ENCODE measurements around the gene U2SURP. TPM values are rescaled to one million over a fixed set of nuclear protein-coding genes. Genes with fewer than 3 reads are reported as not detected.
A peak's percentile ranks its signal among the peaks of the same experiment; 100 is the strongest.

Gene U2SURP
- 100 to 1,000 TPM; 147 to 161 TPM for total RNA-seq

GRCh38 chr3:143001369-143002082 lies at the start of gene U2SURP:
Gene U2SURP, plus strand, starts transcription at chr3:143001570. Its CDS starts 59 bp downstream, at chr3:143001629.
- H3K4me3 Mint-ChIP-seq, result peak within 1 kb of the TSS; percentile 93
- peaks cover 29% of the 10 kb centered on the region for H3K36me3 Mint-ChIP-seq (ENCODE audit: low read depth)
- H3K27me3 Mint-ChIP-seq, result no peaks in the 10 kb centered on the region
- H3K4me1 Mint-ChIP-seq, result peaks cover 27% of the 10 kb centered on the region
- no peaks in the 10 kb centered on the region for H3K9me3 Mint-ChIP-seq
- H3K27ac Mint-ChIP-seq, result peak within 1 kb of the TSS; percentile 96
- peak; percentile 91 for ATAC-seq (replicated peaks)

- no peaks in the 10 kb centered on the region for H3K4me1 Mint-ChIP-seq
- no peaks in the 10 kb centered on the region for H3K36me3 Mint-ChIP-seq (ENCODE audit: low read depth)
- H3K9me3 Mint-ChIP-seq, result no peaks in the 10 kb centered on the region
- ATAC-seq (replicated peaks), result no peak
- H3K27ac Mint-ChIP-seq, result no peak overlapping the region
- H3K4me3 Mint-ChIP-seq, result no peak overlapping the region
- H3K27me3 Mint-ChIP-seq, result peaks cover 27% of the 10 kb centered on the region
These were observed 49.6 kb upstream of the U2SURP start for GRCh38 chr3:142951794-142952193.

- Mint-ChIP-seq H3K27me3 (peaks cover 29% of the 10 kb centered on the region), H3K36me3 (ENCODE audit: low read depth) (no peaks in the 10 kb centered on the region), H3K27ac (no peak overlapping the region), H3K9me3 (no peaks in the 10 kb centered on the region), H3K4me1 (no peaks in the 10 kb centered on the region), H3K4me3 (no peak overlapping the region)
- ATAC-seq (replicated peaks), result no peak
These were observed 48.8 kb upstream of the U2SURP start for GRCh38 chr3:142952272-142953193.

GRCh38 chr3:142953443-142953842 lies 47.9 kb upstream of the U2SURP start:
- Mint-ChIP-seq H3K36me3 (ENCODE audit: low read depth) (no peaks in the 10 kb centered on the region), H3K4me3 (no peak overlapping the region), H3K9me3 (no peaks in the 10 kb centered on the region), H3K27ac (no peak overlapping the region), H3K27me3 (peaks cover 33% of the 10 kb centered on the region), H3K4me1 (no peaks in the 10 kb centered on the region)
- no peak for ATAC-seq (replicated peaks)

GRCh38 chr3:142958707-142959106 lies 42.7 kb upstream of the U2SURP start:
- Mint-ChIP-seq H3K27ac (no peak overlapping the region), H3K4me3 (no peak overlapping the region), H3K36me3 (ENCODE audit: low read depth) (peaks cover 12% of the 10 kb centered on the region), H3K27me3 (peaks cover 52% of the 10 kb centered on the region), H3K9me3 (no peaks in the 10 kb centered on the region), H3K4me1 (no peaks in the 10 kb centered on the region)
- peak; percentile 96 for ATAC-seq (replicated peaks)

- no peak for ATAC-seq (replicated peaks)
These were observed 41.0 kb upstream of the U2SURP start for GRCh38 chr3:142960322-142960850.

GRCh38 chr3:142961539-142961938 lies 39.8 kb upstream of the U2SURP start:
- H3K9me3 Mint-ChIP-seq, result no peaks in the 10 kb centered on the region
- peaks cover 12% of the 10 kb centered on the region for H3K36me3 Mint-ChIP-seq (ENCODE audit: low read depth)
- no peaks in the 10 kb centered on the region for H3K4me1 Mint-ChIP-seq
- ATAC-seq (replicated peaks), result no peak
- peak overlapping the region; percentile 78 for H3K4me3 Mint-ChIP-seq
- no peak overlapping the region for H3K27ac Mint-ChIP-seq
- peaks cover 64% of the 10 kb centered on the region for H3K27me3 Mint-ChIP-seq

More at GRCh38 chr3:142960322-142960850, 41.0 kb upstream of the U2SURP start:
- H3K36me3 Mint-ChIP-seq (ENCODE audit: low read depth), result peaks cover 12% of the 10 kb centered on the region
- H3K27me3 Mint-ChIP-seq, result peaks cover 61% of the 10 kb centered on the region
- H3K27ac Mint-ChIP-seq, result no peak overlapping the region
- H3K4me3 Mint-ChIP-seq, result no peak overlapping the region
- H3K9me3 Mint-ChIP-seq, result no peaks in the 10 kb centered on the region
- no peaks in the 10 kb centered on the region for H3K4me1 Mint-ChIP-seq

- H3K4me1 Mint-ChIP-seq, result no peaks in the 10 kb centered on the region
- peaks cover 12% of the 10 kb centered on the region for H3K36me3 Mint-ChIP-seq (ENCODE audit: low read depth)
- peaks cover 63% of the 10 kb centered on the region for H3K27me3 Mint-ChIP-seq
- no peak for ATAC-seq (replicated peaks)
- no peaks in the 10 kb centered on the region for H3K9me3 Mint-ChIP-seq
- H3K4me3 Mint-ChIP-seq, result peak overlapping the region; percentile 78
- no peak overlapping the region for H3K27ac Mint-ChIP-seq
These were observed 39.2 kb upstream of the U2SURP start for GRCh38 chr3:142962175-142962519.

- Mint-ChIP-seq H3K36me3 (ENCODE audit: low read depth) (peaks cover 12% of the 10 kb centered on the region), H3K4me1 (no peaks in the 10 kb centered on the region), H3K27ac (no peak overlapping the region), H3K27me3 (peaks cover 59% of the 10 kb centered on the region), H3K4me3 (peak overlapping the region; percentile 78), H3K9me3 (no peaks in the 10 kb centered on the region)
- ATAC-seq (replicated peaks), result no peak
These were observed 38.7 kb upstream of the U2SURP start for GRCh38 chr3:142962520-142963233.

GRCh38 chr3:142963234-142963515 lies 38.2 kb upstream of the U2SURP start:
- H3K4me1 Mint-ChIP-seq, result no peaks in the 10 kb centered on the region
- no peak for ATAC-seq (replicated peaks)
- no peak overlapping the region for H3K27ac Mint-ChIP-seq
- peaks cover 58% of the 10 kb centered on the region for H3K27me3 Mint-ChIP-seq
- H3K9me3 Mint-ChIP-seq, result no peaks in the 10 kb centered on the region
- H3K36me3 Mint-ChIP-seq (ENCODE audit: low read depth), result peaks cover 12% of the 10 kb centered on the region
- H3K4me3 Mint-ChIP-seq, result peak overlapping the region; percentile 78

- Mint-ChIP-seq H3K4me3 (peak within 1 kb of the TSS; percentile 78), H3K27ac (no peak within 1 kb of the TSS), H3K9me3 (no peaks in the 10 kb centered on the region), H3K4me1 (no peaks in the 10 kb centered on the region), H3K36me3 (ENCODE audit: low read depth) (peaks cover 12% of the 10 kb centered on the region), H3K27me3 (peaks cover 52% of the 10 kb centered on the region)
- peak; percentile 27 for ATAC-seq (replicated peaks)
These were observed 37.6 kb upstream of the U2SURP start, which contains the start of gene PAQR9 for GRCh38 chr3:142963516-142964448. Gene PAQR9, minus strand, starts transcription at chr3:142963674. Its CDS starts 338 bp downstream, at chr3:142963336.

GRCh38 chr3:142965581-142965980 lies 35.8 kb upstream of the U2SURP start:
- Mint-ChIP-seq H3K4me3 (no peak overlapping the region), H3K9me3 (no peaks in the 10 kb centered on the region), H3K36me3 (ENCODE audit: low read depth) (peaks cover 12% of the 10 kb centered on the region), H3K4me1 (no peaks in the 10 kb centered on the region), H3K27me3 (peaks cover 46% of the 10 kb centered on the region), H3K27ac (no peak overlapping the region)
- no peak for ATAC-seq (replicated peaks)

- Mint-ChIP-seq H3K27ac (no peak overlapping the region), H3K27me3 (peaks cover 41% of the 10 kb centered on the region)
These were observed 34.6 kb upstream of the U2SURP start for GRCh38 chr3:142966808-142967207.

More at GRCh38 chr3:142966808-142967207, 34.6 kb upstream of the U2SURP start:
- no peak for ATAC-seq (replicated peaks)
- Mint-ChIP-seq H3K4me1 (no peaks in the 10 kb centered on the region), H3K36me3 (ENCODE audit: low read depth) (peaks cover 12% of the 10 kb centered on the region), H3K9me3 (no peaks in the 10 kb centered on the region), H3K4me3 (no peak overlapping the region)

Data from activated T-helper 17 cell treated with anti-CD3 and anti-CD28 coated beads, Interleukin-2, amount 50 U/mL, for 72 hours (primary cell).